Caki2 (cell line): ENCODE data around the gene WSCD2. TPM values are rescaled to one million over a fixed set of nuclear protein-coding genes. Genes with fewer than 3 reads are reported as not detected.

Experiments
- DNase-seq: peaks from one replicate; pipeline ENCODE4 v3.0.0-alpha.2; 2015; ENCODE audit warnings: low read depth
- in situ Hi-C: cut with HindIII; loops from 2 replicates; pipeline ENCODE4 v1.10.0; 2016; ENCODE audit warnings: low sequenced_read_pairs, low pct_unique_long_range_greater_than_20kb, mixed read lengths
- total RNA-seq: library from RNA; depleted of rRNA; stranded (reverse); fragments of >200 nt; shearing (Covaris generic); gene quantifications from 2 replicates; pipeline ENCODE4 v1.2.3, GENCODE V29; 2014; ENCODE audit warnings: low replicate concordance

Gene WSCD2
- total RNA-seq, 1 experiment from 2014 or later = not detected

DNA sequence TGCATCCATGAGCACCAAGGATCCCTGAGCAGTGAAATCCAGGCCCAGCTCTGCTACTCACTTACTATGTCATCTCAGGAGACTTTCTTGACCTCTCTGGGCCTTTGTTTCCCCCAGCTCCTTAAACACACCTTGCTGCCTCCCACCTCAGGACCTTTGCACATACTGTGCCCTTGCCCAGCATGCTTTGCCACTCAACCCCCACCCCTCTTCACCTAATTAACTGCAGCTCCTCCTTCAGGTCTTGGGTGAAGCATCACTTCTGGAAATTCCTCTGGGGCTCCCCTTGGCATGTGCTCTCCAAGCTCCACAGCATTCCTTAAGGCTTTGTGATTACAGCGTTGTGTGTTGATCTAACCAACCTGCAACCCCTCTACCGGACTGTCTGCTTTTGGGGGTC is 15.9 kb downstream of the WSCD2 start:
- no peak for DNase-seq
- in situ Hi-C loops = no loop called here

DNA sequence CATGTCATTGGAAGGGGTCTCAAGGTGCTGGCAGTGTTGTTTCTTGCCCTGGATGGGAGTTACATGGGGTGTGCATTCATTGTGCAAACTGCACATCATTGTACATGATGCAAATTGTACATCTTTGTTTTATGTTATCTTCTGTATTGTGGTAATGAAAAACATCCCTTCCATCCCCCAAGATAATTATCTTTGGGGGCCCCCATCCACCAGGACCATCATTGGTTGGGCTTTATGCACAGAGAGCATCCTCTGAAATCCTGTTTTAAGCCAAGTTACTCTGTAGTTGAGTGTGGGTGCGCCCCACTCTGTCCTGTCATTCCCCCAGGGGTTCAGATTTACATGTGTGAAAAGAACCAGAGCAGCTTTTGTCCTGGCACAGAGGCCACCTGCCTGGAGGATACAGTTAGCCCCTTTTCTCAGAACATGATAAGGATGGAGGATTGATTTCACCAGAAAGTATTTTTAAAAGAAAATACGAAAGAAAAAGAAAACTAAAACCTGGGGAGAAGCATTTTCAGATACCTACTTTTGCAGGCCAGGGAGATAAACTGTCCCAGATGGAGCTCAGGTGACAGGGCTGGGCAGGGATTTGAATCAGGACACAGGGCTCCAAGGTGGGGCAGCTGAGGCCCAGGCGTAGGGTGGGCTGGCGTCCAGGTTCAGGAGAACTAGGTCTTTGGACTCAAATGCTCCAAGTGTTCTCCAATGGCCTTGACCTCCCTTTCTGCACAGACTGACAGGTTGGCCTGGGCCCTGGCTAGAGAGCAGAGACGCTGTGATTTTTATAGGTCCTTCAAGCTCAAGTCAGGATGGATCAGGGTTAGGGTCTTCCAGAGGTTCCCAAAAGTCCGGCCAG is 17.2 kb downstream of the WSCD2 start:
- no peak for DNase-seq
- in situ Hi-C loops = no loop called here

DNA sequence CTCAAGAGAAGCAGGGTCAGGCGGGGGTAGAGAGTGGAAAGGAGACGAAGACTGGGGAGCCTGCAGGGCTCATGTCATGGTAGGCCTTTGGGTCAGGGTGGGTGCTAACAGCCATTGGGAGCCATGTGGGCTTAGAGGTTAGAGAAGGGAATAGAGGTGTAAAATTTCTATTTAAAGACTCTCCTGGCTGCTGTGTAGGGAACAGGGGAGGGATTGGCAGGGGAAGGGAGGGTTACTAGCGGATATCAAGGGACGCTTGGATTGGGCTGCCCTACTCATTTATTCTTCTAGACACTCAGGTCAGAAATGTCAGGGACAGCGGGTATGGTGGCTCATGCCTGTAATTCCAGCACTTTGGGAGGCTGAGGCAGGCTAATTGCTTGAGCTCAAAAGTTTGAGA is 18.2 kb downstream of the WSCD2 start:
- in situ Hi-C loops = no loop called here
- no peak for DNase-seq

DNA sequence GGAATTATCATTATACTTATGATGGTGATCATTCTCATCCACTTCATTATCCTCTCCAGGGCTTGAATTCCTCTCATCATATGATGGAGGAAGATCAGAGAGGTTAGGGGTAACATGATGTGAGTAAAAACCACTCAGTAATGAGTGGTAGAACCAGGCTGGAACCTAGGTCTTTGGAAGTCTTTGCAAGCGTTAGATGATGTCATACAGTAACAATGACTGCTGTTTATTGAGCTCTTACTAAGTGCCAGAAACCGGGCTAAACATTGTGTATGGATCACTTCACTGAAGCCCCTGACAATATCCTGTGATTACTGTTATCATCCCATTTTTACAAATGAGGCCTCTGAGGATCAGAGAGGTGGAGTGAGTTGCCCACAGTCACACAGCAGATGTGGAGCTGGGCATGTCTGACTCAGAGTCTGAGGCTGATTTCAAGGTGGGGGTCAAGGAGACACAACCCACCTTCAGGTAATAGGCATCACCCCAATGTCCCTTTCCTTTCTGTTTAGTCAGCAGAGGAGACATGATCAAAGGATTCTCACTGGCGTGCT is 19.5 kb downstream of the WSCD2 start:
- in situ Hi-C loops = no loop called here

DNA sequence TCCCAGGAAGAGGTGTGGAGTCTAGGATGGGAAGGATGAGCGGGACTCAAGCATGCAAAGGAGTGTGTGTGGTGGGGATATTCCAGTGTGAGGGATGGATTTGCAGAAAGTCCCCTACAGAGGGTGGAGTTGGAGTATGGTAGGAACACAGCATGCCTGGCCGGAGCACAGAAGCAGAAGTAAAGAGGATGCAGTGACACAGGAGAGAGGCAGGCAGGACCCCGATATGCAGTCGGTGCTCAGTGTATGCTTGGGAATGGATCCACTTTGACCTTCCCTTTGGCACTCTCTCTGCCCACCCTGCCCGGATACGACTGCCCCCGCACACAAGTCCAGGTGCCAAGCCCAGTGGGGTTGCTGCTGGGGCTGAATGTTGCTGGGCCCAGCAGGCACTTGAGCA is 21.3 kb downstream of the WSCD2 start:
- in situ Hi-C loops = no loop called here
- DNase-seq = no peak

More for the DNA sequence above, 19.5 kb downstream of the WSCD2 start:
- no peak for DNase-seq

DNA sequence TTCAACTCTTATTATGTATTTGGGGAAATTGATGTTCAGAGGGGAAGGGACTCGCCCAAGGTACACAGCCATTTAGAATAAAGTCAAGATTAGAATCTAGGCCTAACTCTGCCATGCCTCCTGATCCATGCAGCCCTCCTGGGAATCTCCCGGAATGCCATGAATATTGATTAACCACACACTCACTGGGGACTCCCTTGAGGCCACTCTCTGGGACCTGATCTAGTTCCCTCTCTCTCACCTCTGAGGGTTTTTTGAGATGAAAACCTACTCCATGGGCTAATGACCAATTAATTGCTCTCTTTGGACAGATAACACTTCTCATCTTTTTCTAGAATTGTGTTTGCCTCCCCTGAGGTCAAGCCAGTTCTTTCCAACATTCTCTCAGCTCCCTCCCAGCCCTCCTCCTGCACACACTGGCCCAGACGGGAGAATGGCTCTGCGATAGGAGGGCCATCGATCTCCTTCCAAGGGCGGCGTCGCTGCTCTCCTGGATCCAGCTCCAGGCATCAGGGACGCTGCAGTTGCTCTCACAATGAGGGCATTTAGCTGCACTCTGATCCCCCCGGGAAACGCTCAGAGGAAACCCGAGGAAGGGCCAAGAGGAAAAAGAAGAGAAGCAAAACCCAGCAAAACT is 22.6 kb downstream of the WSCD2 start:
- in situ Hi-C loops = no loop called here
- no peak for DNase-seq

DNA sequence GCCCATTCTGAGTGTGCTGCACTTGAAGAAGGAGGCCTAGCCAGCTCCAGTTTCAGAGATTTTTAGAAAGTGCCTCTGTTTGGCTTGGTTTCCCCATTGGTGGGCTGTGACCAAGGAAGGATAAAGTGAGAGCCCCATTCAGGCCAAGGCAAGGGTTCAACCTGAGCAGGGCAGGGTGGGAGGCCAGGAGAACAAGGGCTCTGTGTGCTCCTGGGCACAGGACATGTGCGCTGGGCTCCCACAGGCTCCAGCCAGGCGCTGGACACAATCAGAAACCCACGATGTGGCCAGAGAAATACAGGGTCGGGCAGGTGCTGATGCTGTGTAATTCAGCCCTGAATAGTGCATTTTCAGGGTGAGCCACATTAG is 23.1 kb downstream of the WSCD2 start:
- no peak for DNase-seq
- in situ Hi-C loops = no loop called here

DNA sequence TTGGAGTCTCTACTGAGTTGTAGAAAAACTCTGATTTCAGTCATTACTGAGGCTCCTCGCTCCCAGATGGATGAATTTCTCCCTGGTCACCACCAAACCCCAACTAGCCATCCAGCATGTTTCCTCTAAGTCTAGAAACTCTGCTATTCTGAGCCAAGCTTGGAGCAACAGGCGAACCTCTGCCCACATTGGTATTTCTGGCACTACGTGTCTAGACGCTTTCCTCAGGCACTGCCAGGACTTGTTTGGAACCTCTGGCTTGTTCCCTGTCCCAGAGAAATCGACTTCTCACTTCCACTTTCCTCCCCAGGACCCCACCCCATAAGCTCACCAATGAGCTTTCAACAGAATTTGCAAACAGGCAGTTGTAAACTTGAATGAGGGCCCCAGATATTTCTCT is 27.6 kb downstream of the WSCD2 start:
- DNase-seq = no peak
- in situ Hi-C loops = no loop called here

DNA sequence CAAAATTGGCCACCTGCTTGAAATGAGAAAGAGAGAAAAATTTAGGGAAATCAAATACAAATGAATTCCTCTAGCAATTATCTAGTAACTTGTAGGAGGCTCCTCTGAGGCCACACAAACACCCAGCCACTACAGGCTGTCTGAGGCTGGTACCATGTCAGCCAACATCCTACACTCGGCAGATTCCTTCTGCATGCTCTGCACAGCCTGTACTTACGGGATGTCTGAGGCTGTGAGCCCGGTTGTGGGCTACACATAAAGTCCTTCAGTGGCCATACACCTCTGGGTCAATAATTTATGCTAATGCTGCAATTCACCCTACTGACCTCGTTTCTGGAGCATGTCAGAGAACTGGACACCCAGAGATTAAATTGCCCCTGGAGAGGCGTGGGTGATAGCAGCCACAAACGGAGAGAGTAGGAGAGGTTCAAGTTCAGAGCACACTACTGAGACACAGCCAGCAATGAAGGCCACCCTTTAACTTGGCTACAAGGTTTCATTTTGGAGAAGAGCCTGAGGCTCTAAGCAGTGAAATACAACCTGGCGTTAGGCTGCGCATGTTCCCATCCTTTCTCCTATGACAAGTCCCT is 28.9 kb downstream of the WSCD2 start:
- in situ Hi-C loops = no loop called here
- no peak for DNase-seq

DNA sequence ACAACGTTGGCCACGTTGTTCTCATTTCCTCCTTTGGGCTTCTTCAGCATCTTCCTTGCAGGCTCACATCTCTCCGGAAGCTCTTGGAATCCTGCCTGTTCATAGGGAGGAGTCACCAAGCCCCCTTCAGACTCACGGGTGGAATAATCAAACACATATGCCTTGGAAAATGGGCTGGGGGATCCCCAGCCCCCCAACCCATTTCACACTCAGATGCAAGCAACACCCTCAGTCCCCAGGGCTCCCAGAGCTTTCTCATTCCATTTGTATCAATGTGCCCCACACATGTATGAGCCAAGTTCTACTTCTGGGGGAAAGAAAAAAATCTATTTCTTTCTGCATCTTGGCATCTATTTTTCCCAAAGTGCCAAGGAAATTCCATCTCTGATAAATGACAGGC is 33.1 kb downstream of the WSCD2 start:
- no peak for DNase-seq
- in situ Hi-C loops = no loop called here

DNA sequence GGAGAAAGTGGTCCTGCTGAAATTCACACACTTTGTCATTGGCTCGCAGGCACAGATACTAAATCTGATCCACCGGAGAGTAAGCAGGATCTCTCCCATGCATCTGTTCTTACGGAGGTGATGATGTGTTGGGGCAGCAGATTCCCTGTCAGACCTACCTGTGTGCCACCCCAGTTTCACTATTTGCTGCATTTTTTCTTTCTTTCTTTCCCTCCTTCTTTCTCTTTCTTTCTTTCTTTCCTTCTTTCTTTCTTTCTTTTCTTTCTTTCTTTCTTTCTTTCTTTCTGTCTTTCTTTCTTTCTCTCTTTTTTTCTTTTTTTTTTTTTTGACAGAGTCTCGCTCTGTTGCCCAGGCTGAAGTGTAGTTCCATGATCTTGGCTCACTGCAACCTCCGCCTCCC is 37.4 kb downstream of the WSCD2 start:
- in situ Hi-C loops = no loop called here
- DNase-seq = no peak

DNA sequence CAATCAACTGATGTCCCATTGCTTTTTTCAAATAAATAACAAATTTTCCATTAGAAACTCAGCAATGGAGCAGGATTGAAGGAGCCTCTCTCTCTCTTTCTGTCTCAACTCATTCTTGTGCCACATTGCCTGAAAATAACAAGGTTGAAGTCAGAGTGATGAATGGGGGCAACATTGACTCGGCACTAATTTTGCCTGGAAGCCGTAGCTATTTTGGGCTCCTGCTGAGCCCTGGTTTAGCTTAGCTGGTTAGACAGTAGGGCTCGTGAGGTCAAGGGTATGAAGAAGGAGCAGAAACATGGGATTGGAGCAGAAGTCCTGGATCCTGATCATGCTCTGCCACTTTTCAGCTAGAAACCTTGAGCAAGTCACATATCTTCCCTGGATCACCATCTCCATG is 38.9 kb downstream of the WSCD2 start:
- in situ Hi-C loops = no loop called here
- no peak for DNase-seq

DNA sequence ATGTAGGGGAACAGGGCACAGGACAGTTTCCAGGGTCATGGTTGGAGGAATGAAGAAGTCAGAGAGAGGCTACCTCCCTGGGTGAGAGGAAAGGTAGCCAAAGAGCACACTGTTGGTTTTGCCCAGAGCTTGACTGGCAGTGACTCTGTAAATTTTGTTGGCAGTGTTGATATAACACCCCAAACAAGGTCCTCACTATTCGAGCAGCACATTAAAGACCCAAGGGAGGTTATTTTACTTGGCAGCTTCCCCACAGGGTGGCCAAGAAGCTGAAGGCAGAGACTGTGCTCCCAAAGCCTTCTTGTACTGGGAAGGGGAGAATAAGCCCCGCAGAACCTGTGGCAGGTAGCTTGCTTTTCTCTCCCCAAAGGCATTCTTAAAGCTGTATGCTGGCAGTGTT is 40.6 kb downstream of the WSCD2 start:
- in situ Hi-C loops = no loop called here
- no peak for DNase-seq

DNA sequence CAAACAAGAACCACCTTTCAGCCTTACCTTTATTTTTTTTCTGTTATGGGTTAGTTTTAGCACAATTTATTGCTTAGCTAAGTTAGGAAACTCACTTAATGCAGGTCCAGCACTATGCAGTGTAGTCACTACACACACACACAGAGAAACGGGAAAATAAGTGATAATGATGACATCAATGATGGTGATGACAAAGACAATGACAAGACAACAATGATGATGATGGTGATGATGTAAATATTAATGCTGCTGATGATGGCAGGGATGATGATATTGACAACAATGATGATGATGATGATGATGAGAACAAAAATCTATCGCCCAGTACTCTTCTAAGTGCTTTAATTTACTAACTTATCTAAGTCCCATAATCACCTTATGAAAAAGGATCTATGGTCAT is 41.1 kb downstream of the WSCD2 start:
- in situ Hi-C loops = no loop called here

DNA sequence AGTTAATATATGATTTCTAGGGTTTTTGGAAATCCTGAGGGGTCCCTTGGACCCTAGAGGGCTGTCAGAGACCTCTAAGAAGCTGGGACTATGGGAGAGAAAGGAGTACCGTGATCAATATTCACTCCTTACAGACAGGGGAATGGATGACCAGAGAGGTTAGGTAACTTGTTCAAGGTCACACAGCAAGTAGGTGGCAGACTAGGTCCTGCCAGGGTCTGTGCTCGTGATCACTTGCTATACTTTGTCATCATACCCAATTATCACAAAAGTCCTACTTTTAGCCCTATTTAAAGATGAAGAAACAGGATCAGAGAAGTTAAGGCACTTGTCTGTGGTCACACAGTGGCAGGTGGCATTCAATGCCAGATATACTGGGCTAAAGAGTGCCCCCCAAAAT is 42.9 kb downstream of the WSCD2 start:
- in situ Hi-C loops = no loop called here

More for the DNA sequence above, 41.1 kb downstream of the WSCD2 start:
- DNase-seq = no peak

DNA sequence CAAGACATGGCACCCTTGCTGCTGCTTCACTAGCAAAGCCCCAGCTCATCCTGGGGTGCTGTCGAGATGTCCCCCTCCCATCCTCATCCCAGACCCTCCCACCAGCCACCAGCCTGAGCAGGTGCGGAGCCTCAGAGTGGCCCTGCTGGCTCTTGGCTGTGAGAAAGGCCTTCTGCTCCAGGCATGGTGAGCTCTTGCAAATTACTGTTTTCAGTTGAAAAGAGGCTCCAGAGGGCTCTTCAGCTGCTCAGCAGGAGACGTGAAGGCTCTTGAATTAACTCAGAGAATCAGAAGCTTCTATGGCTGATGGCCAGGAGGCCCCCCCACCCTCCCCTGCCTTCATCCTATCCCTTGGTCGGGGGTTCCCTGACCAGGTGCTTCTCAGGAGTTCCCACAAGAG is 44.1 kb downstream of the WSCD2 start:
- in situ Hi-C loops = no loop called here
- DNase-seq = no peak

More for the DNA sequence above, 42.9 kb downstream of the WSCD2 start:
- no peak for DNase-seq

DNA sequence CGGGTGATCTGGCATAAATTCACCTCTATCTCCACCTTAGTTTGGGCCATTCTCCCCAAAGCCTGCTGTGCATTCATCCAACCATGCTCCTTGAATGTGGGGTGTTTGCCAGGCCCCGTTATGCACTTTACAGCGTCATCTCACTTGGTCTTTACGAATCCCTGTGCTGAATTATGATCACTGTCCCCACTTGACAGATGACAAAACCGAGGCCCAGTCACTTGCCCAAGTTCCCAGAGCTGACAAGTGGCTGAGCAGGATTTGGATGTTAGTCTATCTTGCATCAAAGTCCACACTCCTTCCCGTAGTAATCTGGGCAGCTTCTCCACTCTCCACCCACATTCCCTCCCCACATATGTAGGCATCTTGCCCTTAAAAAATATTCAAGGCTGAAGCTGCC is 44.8 kb downstream of the WSCD2 start:
- in situ Hi-C loops = no loop called here
- DNase-seq = no peak

DNA sequence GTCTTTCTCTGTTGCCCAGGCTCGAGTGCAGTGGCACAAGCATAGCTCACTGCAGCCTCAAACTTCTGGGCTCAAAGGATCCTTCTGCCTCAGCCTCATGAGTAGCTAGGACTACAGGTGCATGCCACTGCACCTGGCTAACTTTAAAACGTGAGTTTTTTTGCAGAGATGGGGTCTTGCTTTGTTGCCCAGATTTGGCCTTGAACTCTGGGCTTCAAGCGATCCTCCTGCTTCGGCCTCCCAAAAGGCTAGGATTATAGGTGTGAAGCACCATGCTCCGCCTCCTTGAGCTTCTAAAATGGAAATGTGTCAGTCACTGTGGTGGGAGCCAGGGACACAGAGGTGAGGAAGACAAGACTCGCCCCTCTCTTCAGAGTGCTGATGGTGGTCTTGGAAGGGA is 45.6 kb downstream of the WSCD2 start:
- in situ Hi-C loops = no loop called here
- no peak for DNase-seq

DNA sequence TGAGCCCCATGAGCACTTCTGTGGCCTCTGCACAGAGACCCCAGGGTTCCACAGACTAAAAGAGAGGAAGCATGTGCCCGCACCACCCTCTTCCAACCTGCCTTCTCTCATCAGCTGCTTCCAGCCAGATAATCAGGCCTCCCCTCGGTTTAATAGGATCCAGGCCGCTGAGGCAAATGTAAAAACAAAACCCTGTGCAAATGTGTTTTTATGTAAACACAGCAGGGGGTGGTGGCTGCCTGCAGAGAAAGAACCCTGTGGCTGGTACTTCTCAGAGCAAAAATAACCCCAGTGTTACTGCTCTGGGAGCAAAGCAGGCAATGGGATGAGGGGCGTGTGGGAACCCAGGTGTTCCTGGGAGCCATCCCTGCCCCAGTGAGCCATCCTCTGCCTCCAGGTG is 46.2 kb downstream of the WSCD2 start:
- DNase-seq = no peak
- in situ Hi-C loops = no loop called here
